ENCODE measurements around the gene URB1.

DNA sequence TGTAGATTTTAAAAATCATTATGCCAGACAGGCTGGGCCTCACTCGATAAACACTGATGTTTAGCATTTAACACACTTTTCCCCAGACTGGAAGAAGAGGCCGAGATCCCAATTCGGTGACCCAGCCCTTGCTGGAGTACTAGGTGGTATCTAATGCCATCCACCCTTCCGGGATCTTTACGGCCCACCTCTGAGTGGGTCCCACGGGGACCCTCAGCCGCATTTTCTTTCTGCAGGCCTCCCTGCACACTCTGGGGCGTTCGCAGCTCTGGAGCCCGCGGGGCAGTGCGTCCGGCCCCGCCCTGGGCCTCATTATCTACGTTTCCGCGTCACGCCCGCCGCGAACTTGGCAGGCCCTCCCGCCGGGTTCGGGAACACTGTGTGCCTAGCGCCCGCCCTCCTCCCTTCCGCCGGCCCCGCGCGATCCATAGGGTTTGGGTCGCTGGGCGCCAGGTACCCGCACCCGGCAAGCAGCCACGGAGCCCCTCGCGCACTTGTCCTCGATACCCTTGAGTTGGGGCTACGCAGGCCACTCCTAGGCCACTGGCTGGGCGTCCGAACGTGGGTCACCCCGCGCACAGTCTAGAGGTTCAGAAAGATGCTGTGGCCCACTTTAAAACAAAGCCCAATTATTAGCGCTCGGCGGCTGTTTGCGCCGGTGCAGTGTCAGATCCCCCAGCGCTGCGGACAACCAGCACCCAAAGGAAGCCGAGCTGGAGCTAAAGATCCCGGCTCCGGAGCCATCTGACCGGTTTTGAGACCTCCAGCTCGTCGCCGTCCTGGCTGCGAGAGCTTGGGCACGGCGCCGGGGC lies 18.7 kb upstream of the URB1 start:
- TF ChIP-seq, protein P1, sequence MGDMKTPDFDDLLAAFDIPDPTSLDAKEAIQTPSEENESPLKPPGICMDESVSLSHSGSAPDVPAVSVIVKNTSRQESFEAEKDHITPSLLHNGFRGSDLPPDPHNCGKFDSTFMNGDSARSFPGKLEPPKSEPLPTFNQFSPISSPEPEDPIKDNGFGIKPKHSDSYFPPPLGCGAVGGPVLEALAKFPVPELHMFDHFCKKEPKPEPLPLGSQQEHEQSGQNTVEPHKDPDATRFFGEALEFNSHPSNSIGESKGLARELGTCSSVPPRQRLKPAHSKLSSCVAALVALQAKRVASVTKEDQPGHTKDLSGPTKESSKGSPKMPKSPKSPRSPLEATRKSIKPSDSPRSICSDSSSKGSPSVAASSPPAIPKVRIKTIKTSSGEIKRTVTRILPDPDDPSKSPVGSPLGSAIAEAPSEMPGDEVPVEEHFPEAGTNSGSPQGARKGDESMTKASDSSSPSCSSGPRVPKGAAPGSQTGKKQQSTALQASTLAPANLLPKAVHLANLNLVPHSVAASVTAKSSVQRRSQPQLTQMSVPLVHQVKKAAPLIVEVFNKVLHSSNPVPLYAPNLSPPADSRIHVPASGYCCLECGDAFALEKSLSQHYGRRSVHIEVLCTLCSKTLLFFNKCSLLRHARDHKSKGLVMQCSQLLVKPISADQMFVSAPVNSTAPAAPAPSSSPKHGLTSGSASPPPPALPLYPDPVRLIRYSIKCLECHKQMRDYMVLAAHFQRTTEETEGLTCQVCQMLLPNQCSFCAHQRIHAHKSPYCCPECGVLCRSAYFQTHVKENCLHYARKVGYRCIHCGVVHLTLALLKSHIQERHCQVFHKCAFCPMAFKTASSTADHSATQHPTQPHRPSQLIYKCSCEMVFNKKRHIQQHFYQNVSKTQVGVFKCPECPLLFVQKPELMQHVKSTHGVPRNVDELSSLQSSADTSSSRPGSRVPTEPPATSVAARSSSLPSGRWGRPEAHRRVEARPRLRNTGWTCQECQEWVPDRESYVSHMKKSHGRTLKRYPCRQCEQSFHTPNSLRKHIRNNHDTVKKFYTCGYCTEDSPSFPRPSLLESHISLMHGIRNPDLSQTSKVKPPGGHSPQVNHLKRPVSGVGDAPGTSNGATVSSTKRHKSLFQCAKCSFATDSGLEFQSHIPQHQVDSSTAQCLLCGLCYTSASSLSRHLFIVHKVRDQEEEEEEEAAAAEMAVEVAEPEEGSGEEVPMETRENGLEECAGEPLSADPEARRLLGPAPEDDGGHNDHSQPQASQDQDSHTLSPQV (IDR thresholded peaks at IDR 0.05), result no peak
- no peak for TF ChIP-seq GATAD2B (IDR thresholded peaks at IDR 0.05; ENCODE audit: borderline replicate concordance)
